ENCODE data around the gene GATA5.

GATA5 gene

GRCh38 chr20:62503401-62504178, 27.8 kb upstream of the GATA5 start:
- H3K9me3 ChIP-seq (ENCODE audit: control insufficient read depth, low read length) = no peaks in the 10 kb centered on the region
- no peak for DNase-seq (ENCODE audit: low read depth)
- no peaks in the 10 kb centered on the region for H3K4me1 ChIP-seq (ENCODE audit: control insufficient read depth, insufficient read depth, low read length)
- no peaks in the 10 kb centered on the region for H3K36me3 ChIP-seq (ENCODE audit: control insufficient read depth, insufficient read depth, low read length, severe bottlenecking)
- H3K4me3 ChIP-seq (ENCODE audit: low read length) = no peak overlapping the region
- H3K9ac ChIP-seq (ENCODE audit: low read length) = no peak overlapping the region
- peaks cover 24% of the 10 kb centered on the region for H3K27me3 ChIP-seq (replicated peaks; ENCODE audit: control insufficient read depth, insufficient read depth, low read length)

- no peaks in the 10 kb centered on the region for H3K4me1 ChIP-seq (ENCODE audit: control insufficient read depth, insufficient read depth, low read length)
- H3K4me3 ChIP-seq (ENCODE audit: low read length) = no peak overlapping the region
- no peaks in the 10 kb centered on the region for H3K9me3 ChIP-seq (ENCODE audit: control insufficient read depth, low read length)
- no peak overlapping the region for H3K9ac ChIP-seq (ENCODE audit: low read length)
- no peak for DNase-seq (ENCODE audit: low read depth)
- H3K27me3 ChIP-seq (replicated peaks; ENCODE audit: control insufficient read depth, insufficient read depth, low read length) = peaks cover 24% of the 10 kb centered on the region
- no peaks in the 10 kb centered on the region for H3K36me3 ChIP-seq (ENCODE audit: control insufficient read depth, insufficient read depth, low read length, severe bottlenecking)
These were observed 26.8 kb upstream of the GATA5 start for GRCh38 chr20:62502496-62503095.

- DNase-seq (ENCODE audit: low read depth) = peak; percentile 34
- no peaks in the 10 kb centered on the region for H3K36me3 ChIP-seq (ENCODE audit: control insufficient read depth, insufficient read depth, low read length, severe bottlenecking)
- peaks cover 27% of the 10 kb centered on the region for H3K27me3 ChIP-seq (replicated peaks; ENCODE audit: control insufficient read depth, insufficient read depth, low read length)
- H3K9me3 ChIP-seq (ENCODE audit: control insufficient read depth, low read length) = no peaks in the 10 kb centered on the region
- H3K4me1 ChIP-seq (ENCODE audit: control insufficient read depth, insufficient read depth, low read length) = no peaks in the 10 kb centered on the region
- no peak overlapping the region for H3K4me3 ChIP-seq (ENCODE audit: low read length)
- no peak overlapping the region for H3K9ac ChIP-seq (ENCODE audit: low read length)
These were observed 26.2 kb upstream of the GATA5 start for GRCh38 chr20:62501801-62502495.

GRCh38 chr20:62500237-62500864, 24.6 kb upstream of the GATA5 start:
- Histone ChIP-seq H3K36me3 (ENCODE audit: control insufficient read depth, insufficient read depth, low read length, severe bottlenecking) (no peaks in the 10 kb centered on the region), H3K9me3 (ENCODE audit: control insufficient read depth, low read length) (no peaks in the 10 kb centered on the region), H3K4me3 (ENCODE audit: low read length) (no peak overlapping the region), H3K4me1 (ENCODE audit: control insufficient read depth, insufficient read depth, low read length) (peaks cover 3% of the 10 kb centered on the region), H3K27me3 (replicated peaks; ENCODE audit: control insufficient read depth, insufficient read depth, low read length) (peaks cover 39% of the 10 kb centered on the region), H3K9ac (ENCODE audit: low read length) (no peak overlapping the region)
- peak; percentile 87 for DNase-seq (ENCODE audit: low read depth)

GRCh38 chr20:62499758-62500236, 24.0 kb upstream of the GATA5 start:
- Histone ChIP-seq H3K4me3 (ENCODE audit: low read length) (no peak overlapping the region), H3K9ac (ENCODE audit: low read length) (no peak overlapping the region), H3K36me3 (ENCODE audit: control insufficient read depth, insufficient read depth, low read length, severe bottlenecking) (no peaks in the 10 kb centered on the region), H3K27me3 (replicated peaks; ENCODE audit: control insufficient read depth, insufficient read depth, low read length) (peaks cover 40% of the 10 kb centered on the region), H3K9me3 (ENCODE audit: control insufficient read depth, low read length) (no peaks in the 10 kb centered on the region), H3K4me1 (ENCODE audit: control insufficient read depth, insufficient read depth, low read length) (peaks cover 4% of the 10 kb centered on the region)
- no peak for DNase-seq (ENCODE audit: low read depth)

- Histone ChIP-seq H3K27me3 (replicated peaks; ENCODE audit: control insufficient read depth, insufficient read depth, low read length) (peaks cover 40% of the 10 kb centered on the region), H3K4me3 (ENCODE audit: low read length) (no peak overlapping the region)
These were observed 23.1 kb upstream of the GATA5 start for GRCh38 chr20:62498874-62499273.

GRCh38 chr20:62496568-62497218, 20.9 kb upstream of the GATA5 start:
- H3K4me1 ChIP-seq (ENCODE audit: control insufficient read depth, insufficient read depth, low read length) = peaks cover 4% of the 10 kb centered on the region
- H3K27me3 ChIP-seq (replicated peaks; ENCODE audit: control insufficient read depth, insufficient read depth, low read length) = peaks cover 50% of the 10 kb centered on the region
- no peaks in the 10 kb centered on the region for H3K36me3 ChIP-seq (ENCODE audit: control insufficient read depth, insufficient read depth, low read length, severe bottlenecking)
- no peak overlapping the region for H3K4me3 ChIP-seq (ENCODE audit: low read length)
- peaks cover 3% of the 10 kb centered on the region for H3K9me3 ChIP-seq (ENCODE audit: control insufficient read depth, low read length)
- peak; percentile 42 for DNase-seq (ENCODE audit: low read depth)
- no peak overlapping the region for H3K9ac ChIP-seq (ENCODE audit: low read length)

More at GRCh38 chr20:62498874-62499273, 23.1 kb upstream of the GATA5 start:
- no peaks in the 10 kb centered on the region for H3K36me3 ChIP-seq (ENCODE audit: control insufficient read depth, insufficient read depth, low read length, severe bottlenecking)
- peaks cover 4% of the 10 kb centered on the region for H3K4me1 ChIP-seq (ENCODE audit: control insufficient read depth, insufficient read depth, low read length)
- H3K9me3 ChIP-seq (ENCODE audit: control insufficient read depth, low read length) = peaks cover under 1% of the 10 kb centered on the region
- no peak for DNase-seq (ENCODE audit: low read depth)
- no peak overlapping the region for H3K9ac ChIP-seq (ENCODE audit: low read length)

GRCh38 chr20:62495749-62496567, 20.2 kb upstream of the GATA5 start:
- Histone ChIP-seq H3K9ac (ENCODE audit: low read length) (no peak overlapping the region), H3K36me3 (ENCODE audit: control insufficient read depth, insufficient read depth, low read length, severe bottlenecking) (no peaks in the 10 kb centered on the region), H3K4me1 (ENCODE audit: control insufficient read depth, insufficient read depth, low read length) (peaks cover 4% of the 10 kb centered on the region), H3K9me3 (ENCODE audit: control insufficient read depth, low read length) (peaks cover 3% of the 10 kb centered on the region), H3K4me3 (ENCODE audit: low read length) (no peak overlapping the region), H3K27me3 (replicated peaks; ENCODE audit: control insufficient read depth, insufficient read depth, low read length) (peaks cover 54% of the 10 kb centered on the region)
- DNase-seq (ENCODE audit: low read depth) = no peak

GRCh38 chr20:62494980-62495748, 19.4 kb upstream of the GATA5 start:
- Histone ChIP-seq H3K4me3 (ENCODE audit: low read length) (no peak overlapping the region), H3K36me3 (ENCODE audit: control insufficient read depth, insufficient read depth, low read length, severe bottlenecking) (no peaks in the 10 kb centered on the region), H3K4me1 (ENCODE audit: control insufficient read depth, insufficient read depth, low read length) (peaks cover 4% of the 10 kb centered on the region), H3K9me3 (ENCODE audit: control insufficient read depth, low read length) (peaks cover 3% of the 10 kb centered on the region), H3K9ac (ENCODE audit: low read length) (no peak overlapping the region), H3K27me3 (replicated peaks; ENCODE audit: control insufficient read depth, insufficient read depth, low read length) (peaks cover 58% of the 10 kb centered on the region)
- no peak for DNase-seq (ENCODE audit: low read depth)

GRCh38 chr20:62494537-62494936, 18.7 kb upstream of the GATA5 start:
- peaks cover 57% of the 10 kb centered on the region for H3K27me3 ChIP-seq (replicated peaks; ENCODE audit: control insufficient read depth, insufficient read depth, low read length)
- no peak overlapping the region for H3K9ac ChIP-seq (ENCODE audit: low read length)
- H3K9me3 ChIP-seq (ENCODE audit: control insufficient read depth, low read length) = peaks cover 3% of the 10 kb centered on the region
- H3K4me3 ChIP-seq (ENCODE audit: low read length) = no peak overlapping the region
- H3K4me1 ChIP-seq (ENCODE audit: control insufficient read depth, insufficient read depth, low read length) = peaks cover 4% of the 10 kb centered on the region
- DNase-seq (ENCODE audit: low read depth) = no peak
- no peaks in the 10 kb centered on the region for H3K36me3 ChIP-seq (ENCODE audit: control insufficient read depth, insufficient read depth, low read length, severe bottlenecking)

Measured in adipocyte (in vitro differentiated cells).